A549 (cell line): ENCODE results near the gene BTBD10.

Experiments
- EHMT2 ChIP-seq: fragments of 200-600 bp; sonication (generic); IDR thresholded peaks from 2 replicates; pipeline ENCODE4 v1.6.1; 2016; ENCODE audit warnings: antibody characterized with exemption, low read depth, mild to moderate bottlenecking, moderate library complexity
- EP300 ChIP-seq, 2 experiments: fragments of >200 bp; sonication (Bioruptor Twin); formaldehyde crosslinking; IDR thresholded peaks; 2 replicates in 1 of 2; 3 replicates in 1 of 2; pipeline ENCODE4 v1.6.1; 2016 to 2017
- GATA3 ChIP-seq: IDR thresholded peaks from 2 replicates; pipeline ENCODE4 v1.6.1; 2012; ENCODE audit warnings: borderline replicate concordance
- HEYL ChIP-seq: fragments of 250-450 bp; sonication (Bioruptor Pico); IDR thresholded peaks from 2 replicates; pipeline ENCODE4 v1.8.0; 2021; ENCODE audit warnings: mild to moderate bottlenecking, moderate library complexity
- KDM5A ChIP-seq: fragments of 200-600 bp; sonication (generic); IDR thresholded peaks from 2 replicates; pipeline ENCODE4 v1.6.1; 2016; ENCODE audit warnings: antibody characterized with exemption, mild to moderate bottlenecking
- MAZ ChIP-seq: fragments of 150-350 bp; IDR thresholded peaks from 2 replicates; pipeline ENCODE4 v1.6.1; 2014; ENCODE audit warnings: antibody characterized with exemption, low read depth, low read length, borderline replicate concordance
- POLR2A ChIP-seq: IDR thresholded peaks from 2 replicates; pipeline ENCODE4 v1.6.1; 2012; ENCODE audit warnings: mild to moderate bottlenecking, low read length
- RCOR1 ChIP-seq: fragments of 150-350 bp; IDR thresholded peaks from 2 replicates; pipeline ENCODE4 v1.6.1; 2014; ENCODE audit warnings: antibody characterized with exemption, low read length, low read depth
- RFX5 ChIP-seq: fragments of 450-650 bp; IDR thresholded peaks from 2 replicates; pipeline ENCODE4 v1.7.1; 2014; ENCODE audit warnings: antibody characterized with exemption, mild to moderate bottlenecking, moderate library complexity
- SREBF2 ChIP-seq: fragments of 450-650 bp; IDR thresholded peaks from 2 replicates; pipeline ENCODE4 v1.6.1; 2014; ENCODE audit warnings: mild to moderate bottlenecking, moderate library complexity
- TF ChIP-seq, protein P1 (sequence below): fragments of >200 bp; sonication (Bioruptor Twin); formaldehyde crosslinking; IDR thresholded peaks from 3 replicates; pipeline ENCODE4 v1.5.1; 2016
- TF ChIP-seq, protein P2 (sequence below): IDR thresholded peaks from 2 replicates; pipeline ENCODE4 v1.6.1; 2012
- TF ChIP-seq, protein P3 (sequence below): fragments of 200-600 bp; sonication (generic); IDR thresholded peaks from 2 replicates; pipeline ENCODE4 v1.6.1; 2016; ENCODE audit warnings: antibody characterized with exemption, mild to moderate bottlenecking, moderate library complexity

DNA sequence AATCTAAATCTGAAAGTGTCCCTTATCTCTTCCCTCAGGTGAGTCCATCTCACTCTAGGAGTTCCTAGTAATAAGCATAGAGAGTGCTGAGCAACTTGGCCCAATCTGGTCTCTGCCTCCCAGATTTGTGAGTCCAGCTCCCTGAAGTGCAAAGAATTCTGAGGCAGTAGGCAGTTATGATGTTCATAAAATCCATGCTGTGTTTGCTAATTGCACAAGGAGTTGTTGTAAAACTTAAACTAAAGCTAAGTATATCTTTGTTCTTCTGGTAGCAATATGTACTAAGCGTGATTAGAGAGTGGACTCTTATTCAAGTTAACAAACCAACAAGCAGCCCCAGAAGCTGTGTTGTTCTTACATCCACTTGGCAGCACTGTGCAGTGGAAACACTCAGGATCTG lies 40.4 kb upstream of the BTBD10 start:
- TF ChIP-seq, protein P1, sequence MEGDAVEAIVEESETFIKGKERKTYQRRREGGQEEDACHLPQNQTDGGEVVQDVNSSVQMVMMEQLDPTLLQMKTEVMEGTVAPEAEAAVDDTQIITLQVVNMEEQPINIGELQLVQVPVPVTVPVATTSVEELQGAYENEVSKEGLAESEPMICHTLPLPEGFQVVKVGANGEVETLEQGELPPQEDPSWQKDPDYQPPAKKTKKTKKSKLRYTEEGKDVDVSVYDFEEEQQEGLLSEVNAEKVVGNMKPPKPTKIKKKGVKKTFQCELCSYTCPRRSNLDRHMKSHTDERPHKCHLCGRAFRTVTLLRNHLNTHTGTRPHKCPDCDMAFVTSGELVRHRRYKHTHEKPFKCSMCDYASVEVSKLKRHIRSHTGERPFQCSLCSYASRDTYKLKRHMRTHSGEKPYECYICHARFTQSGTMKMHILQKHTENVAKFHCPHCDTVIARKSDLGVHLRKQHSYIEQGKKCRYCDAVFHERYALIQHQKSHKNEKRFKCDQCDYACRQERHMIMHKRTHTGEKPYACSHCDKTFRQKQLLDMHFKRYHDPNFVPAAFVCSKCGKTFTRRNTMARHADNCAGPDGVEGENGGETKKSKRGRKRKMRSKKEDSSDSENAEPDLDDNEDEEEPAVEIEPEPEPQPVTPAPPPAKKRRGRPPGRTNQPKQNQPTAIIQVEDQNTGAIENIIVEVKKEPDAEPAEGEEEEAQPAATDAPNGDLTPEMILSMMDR = no peak
- no peak for TF ChIP-seq KDM5A
- no peak for TF ChIP-seq EHMT2
- TF ChIP-seq, protein P2, sequence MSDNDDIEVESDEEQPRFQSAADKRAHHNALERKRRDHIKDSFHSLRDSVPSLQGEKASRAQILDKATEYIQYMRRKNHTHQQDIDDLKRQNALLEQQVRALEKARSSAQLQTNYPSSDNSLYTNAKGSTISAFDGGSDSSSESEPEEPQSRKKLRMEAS = no peak
- TF ChIP-seq EP300 (IDR thresholded peaks at IDR 0.05) = no peak
- no peak for TF ChIP-seq SREBF2
- no peak for TF ChIP-seq GATA3
- TF ChIP-seq POLR2A = no peak
- TF ChIP-seq RFX5 = no peak
- no peak for TF ChIP-seq HEYL (CRISPR knock-in tag)
- TF ChIP-seq, protein P3, sequence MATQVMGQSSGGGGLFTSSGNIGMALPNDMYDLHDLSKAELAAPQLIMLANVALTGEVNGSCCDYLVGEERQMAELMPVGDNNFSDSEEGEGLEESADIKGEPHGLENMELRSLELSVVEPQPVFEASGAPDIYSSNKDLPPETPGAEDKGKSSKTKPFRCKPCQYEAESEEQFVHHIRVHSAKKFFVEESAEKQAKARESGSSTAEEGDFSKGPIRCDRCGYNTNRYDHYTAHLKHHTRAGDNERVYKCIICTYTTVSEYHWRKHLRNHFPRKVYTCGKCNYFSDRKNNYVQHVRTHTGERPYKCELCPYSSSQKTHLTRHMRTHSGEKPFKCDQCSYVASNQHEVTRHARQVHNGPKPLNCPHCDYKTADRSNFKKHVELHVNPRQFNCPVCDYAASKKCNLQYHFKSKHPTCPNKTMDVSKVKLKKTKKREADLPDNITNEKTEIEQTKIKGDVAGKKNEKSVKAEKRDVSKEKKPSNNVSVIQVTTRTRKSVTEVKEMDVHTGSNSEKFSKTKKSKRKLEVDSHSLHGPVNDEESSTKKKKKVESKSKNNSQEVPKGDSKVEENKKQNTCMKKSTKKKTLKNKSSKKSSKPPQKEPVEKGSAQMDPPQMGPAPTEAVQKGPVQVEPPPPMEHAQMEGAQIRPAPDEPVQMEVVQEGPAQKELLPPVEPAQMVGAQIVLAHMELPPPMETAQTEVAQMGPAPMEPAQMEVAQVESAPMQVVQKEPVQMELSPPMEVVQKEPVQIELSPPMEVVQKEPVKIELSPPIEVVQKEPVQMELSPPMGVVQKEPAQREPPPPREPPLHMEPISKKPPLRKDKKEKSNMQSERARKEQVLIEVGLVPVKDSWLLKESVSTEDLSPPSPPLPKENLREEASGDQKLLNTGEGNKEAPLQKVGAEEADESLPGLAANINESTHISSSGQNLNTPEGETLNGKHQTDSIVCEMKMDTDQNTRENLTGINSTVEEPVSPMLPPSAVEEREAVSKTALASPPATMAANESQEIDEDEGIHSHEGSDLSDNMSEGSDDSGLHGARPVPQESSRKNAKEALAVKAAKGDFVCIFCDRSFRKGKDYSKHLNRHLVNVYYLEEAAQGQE = no peak
- no peak for TF ChIP-seq RCOR1
- no peak for TF ChIP-seq MAZ
